GM23248 (cell line): ENCODE results near the gene KLHL36.

Source experiments
- EZH2 ChIP-seq: fragments of 200-600 bp; sonication (generic); IDR thresholded peaks from 2 replicates; pipeline ENCODE4 v1.6.1; 2018; ENCODE audit warnings: antibody characterized with exemption, mild to moderate bottlenecking; ENCODE audit not compliant: insufficient read depth, poor library complexity, severe bottlenecking
- EZH2phosphoT487 ChIP-seq: fragments of 200-600 bp; sonication (generic); IDR thresholded peaks from 2 replicates; pipeline ENCODE4 v1.6.1; 2018; ENCODE audit warnings: antibody characterized with exemption, moderate library complexity, mild to moderate bottlenecking, low read depth; ENCODE audit not compliant: insufficient read depth

DNA sequence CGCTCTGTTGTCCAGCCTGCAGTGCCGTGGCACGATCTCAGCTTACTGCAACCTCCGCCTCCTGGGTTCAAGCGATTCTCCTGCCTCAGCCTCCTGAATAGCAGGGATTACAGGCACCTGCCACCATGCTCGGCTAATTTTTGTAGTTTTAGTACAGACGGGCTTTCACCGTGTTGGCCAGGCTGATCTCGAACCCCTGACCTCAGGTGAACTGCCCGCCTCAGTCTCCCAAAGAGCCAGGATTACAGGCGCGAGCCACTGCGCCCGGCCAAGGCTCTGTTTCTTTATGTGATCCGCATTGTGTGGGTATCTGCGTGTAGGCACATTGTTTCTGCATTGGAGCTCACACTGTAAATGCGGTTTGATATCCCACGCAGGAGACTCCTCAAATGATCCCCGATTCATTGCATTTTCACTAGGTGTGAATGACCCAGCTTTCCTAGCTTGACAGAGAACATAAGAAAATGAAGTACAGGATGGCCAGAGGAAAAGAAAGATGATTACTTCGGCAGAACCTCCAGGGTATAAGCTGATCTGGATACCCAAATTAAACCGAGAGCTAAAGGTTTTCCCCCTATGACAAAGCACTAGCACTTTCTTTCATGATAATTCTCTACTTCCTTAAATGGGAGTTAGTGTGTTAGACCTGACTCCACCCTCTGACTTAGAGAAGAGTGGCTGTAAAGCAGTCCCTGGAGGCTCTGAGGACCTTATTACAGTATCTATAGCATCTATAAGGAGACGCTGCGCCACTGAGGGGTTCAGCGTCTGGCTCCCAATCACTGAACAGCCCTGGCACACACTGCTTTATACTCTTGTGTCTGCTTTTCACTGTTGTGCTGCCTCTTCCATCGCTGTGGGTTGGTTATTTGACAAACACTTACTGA is 47.7 kb upstream of the KLHL36 start:
- TF ChIP-seq EZH2 (no peak), EZH2phosphoT487 (no peak)
